Measurements from ENCODE around the gene ST6GALNAC3.

ST6GALNAC3 gene

DNA sequence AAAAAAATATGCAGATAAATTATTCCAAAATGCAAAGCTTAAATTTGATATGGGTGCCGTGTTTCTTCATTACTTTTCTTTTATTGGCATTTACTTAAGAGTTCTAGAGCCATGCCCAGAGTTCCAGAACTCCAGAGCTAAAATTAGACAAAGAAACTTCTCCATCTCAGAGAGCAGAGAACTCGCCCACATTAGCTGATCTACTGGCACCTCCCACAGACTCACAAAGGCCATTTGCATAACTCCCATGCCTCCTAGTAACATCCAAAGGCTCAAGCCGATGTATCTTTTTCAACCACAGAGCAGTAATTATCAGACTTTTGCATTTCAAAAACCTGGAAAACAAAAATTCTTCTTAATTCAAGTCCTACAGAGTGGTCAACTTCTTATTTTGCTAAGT, 468.9 kb downstream of the ST6GALNAC3 start:
- DNase-seq, result no peak

DNA sequence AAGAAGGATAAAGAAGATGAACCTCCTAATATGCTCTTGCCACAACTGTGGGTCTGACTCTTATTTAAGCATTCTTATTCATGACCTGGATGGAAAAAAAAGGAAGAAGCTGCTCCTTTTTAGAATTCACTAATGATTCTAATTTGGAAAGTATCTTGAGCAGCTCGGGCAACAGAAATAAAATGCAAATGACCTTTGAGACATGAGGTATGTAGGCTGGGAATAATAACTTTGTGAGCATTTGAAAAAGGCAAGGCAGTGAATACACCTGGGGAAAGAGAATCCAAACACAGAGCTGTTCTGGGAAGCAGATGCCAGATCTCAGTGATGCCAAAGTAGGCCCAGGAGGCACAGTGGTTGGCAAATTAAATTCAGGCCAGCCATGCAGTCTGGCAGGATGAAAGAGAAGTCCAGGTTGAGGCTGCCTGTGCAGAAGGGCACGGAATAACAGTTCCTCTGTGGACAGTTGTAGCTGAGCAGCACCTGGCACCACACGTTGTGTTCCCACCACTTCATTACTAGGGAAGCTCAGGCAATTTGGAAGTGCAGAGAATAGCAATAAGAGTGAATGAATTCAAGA, 471.9 kb downstream of the ST6GALNAC3 start:
- DNase-seq, result no peak

GRCh38 chr1:76547916-76548315, 473.4 kb downstream of the ST6GALNAC3 start:
- DNase-seq, result no peak

GRCh38 chr1:76548513-76549100, 474.1 kb downstream of the ST6GALNAC3 start:
- DNase-seq, result no peak

DNA sequence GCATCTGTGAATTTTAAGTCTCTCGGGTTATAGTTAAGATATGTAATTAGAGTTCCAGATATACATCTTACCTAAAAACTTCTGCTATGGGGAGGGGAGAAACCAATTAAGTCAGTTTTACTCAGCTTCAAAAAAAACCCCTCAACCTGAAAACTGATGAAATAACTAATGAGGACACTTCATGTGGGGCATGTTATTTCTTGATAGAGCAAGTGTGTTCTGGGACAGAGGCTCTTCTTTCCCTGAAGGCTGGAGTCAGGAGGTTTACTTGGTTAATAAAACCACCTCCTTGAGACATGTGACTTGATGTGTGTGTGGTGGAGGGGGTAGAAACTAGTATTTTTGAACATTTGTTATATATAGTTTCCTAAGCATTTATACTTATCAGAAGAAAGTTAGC, 479.7 kb downstream of the ST6GALNAC3 start:
- no peak for DNase-seq

- no peak for DNase-seq
Observed at GRCh38 chr1:76562292-76562691, 487.7 kb downstream of the ST6GALNAC3 start.

- DNase-seq, result no peak
Observed at GRCh38 chr1:76568573-76569238, 494.2 kb downstream of the ST6GALNAC3 start.

DNA sequence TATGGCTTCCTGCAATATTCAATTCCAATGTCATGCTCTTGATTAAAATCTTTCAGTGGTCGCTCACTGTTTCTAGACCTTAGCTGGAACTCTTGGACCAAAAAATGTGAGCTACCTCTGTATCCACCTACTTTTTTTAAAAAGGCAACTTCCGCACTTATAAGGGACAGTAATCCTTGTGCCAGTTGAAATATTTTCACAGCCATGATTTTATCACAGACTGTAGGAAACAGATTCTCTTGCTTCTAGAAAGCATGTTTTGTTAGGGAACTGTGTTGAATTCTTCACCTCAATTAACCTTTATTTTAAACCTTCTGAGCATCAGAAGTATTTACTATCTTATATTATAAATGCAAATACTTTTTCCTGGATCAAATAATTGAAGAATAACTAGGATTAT, 496.7 kb downstream of the ST6GALNAC3 start:
- DNase-seq, result no peak

GRCh38 chr1:76572229-76572628, 497.7 kb downstream of the ST6GALNAC3 start:
- no peak for DNase-seq

DNA sequence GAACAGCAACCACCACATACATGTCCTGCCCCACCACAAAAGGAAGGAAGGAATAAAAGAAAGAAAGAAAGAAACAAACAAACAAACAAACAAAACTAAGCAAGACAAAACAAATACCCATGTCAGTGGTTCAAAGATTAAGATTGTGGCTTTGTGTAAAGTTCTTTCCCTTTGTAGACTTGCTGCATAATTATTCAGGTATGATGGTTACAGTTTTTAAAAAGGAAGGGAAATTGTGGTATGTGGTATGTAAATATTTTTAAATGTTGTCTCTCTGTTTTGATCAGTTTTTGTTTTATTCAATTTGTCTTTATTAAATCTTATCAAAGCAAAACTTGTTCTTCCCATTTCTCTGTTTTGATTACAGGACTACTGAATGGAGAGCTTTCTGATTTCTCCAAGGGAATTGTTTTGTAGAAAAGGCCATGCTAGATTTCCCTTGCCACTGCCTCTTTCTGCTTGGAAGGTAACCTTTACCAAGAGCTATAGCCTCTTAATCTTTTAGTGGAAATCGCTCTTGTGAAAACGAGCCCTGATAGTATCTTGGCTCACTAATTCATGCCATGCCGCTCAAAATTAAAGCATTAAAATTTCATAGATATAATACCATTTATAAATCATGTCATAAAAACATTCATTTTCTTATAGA, 502.5 kb downstream of the ST6GALNAC3 start:
- DNase-seq, result no peak

DNA sequence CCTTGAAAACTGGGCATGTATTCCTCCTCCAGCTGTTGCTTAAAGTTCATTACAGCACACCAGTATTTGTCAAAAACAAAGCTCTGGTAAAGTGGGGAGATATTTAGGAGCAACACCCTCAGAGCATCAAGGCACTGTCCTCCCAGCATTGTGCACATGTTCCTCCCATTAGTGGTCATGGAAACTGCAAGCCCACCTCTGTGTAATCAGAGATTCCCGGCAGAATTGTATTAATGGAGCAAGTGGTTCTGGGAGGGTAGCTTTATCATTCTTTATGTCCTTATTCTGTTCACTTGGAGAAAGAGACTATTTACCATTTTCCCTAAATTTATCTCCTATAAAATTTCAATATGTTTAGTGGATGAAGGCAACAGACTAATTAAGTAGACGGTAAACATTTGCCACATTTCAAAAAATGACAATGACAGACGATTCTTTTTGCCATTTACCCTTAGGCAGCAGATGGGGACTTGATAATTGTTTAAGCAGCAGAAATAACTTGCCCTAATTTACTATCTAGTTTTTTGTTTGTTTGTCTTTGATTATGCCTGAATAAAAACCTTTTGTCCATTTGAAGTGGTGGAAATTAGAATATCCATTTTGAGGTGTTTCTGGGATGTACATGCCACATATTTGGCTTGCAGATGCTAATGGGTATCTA, 503.1 kb downstream of the ST6GALNAC3 start:
- DNase-seq, result no peak

- no peak for DNase-seq
Observed at GRCh38 chr1:76580206-76580605, 505.7 kb downstream of the ST6GALNAC3 start.

- no peak for DNase-seq
Observed at GRCh38 chr1:76581712-76582111, 507.2 kb downstream of the ST6GALNAC3 start.

DNA sequence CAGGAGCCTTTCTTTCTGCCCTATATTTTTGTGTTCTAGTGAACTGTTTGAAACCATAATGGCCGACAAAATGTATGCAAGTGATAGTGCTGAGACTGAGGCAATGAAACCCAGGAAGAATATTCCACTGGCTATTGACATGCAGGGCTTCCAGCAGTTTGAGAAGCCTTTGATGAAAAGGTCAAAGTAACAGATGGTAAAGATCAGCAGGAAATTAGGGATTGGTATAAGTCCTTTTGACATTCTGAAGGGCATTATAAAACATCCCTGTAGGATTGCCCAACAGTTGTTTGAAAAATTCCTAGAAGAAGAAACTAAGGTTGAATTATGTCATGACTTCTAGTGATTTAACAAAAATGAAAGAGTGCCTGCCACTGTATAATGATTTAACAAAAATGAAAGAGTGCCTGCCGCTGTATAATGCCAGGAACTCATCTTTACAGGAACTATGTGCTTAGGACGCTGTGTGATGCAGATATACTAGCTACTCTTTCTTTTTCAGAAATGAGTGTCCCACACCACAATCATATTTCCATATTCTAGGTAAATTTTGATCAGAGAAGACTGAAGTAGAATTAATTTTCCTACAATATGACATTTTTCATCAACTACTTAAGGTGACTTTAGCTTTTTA, 508.8 kb downstream of the ST6GALNAC3 start:
- DNase-seq, result no peak

DNA sequence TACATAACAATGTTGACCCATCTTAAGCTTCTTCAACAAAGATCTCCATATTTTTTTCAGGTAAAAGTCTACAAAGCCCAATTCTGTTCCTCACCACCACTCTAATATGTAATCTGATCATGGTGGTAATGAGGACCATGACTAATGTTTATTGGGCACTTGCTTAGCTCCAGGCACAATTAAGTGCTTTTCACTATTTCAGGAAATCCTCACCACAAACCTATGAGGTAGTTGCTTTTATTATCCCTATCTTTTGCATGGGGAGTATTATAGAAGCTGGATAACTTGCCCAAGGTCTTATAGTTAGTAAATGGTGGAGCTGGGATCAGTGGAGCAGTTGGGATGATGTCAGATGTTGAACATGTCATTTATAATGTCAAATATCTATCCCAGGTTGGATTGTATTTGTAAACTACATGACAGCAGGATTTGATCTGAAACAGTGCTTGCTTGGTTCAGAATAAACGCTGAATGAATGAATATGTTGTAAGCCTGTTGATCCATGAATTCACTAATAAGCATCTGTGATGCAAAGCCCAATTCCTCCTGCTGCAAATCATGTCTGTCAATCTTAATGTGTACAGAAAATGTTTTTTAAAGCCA, 509.4 kb downstream of the ST6GALNAC3 start:
- DNase-seq, result no peak

- no peak for DNase-seq
Observed at GRCh38 chr1:76585980-76586674, 511.6 kb downstream of the ST6GALNAC3 start.

DNA sequence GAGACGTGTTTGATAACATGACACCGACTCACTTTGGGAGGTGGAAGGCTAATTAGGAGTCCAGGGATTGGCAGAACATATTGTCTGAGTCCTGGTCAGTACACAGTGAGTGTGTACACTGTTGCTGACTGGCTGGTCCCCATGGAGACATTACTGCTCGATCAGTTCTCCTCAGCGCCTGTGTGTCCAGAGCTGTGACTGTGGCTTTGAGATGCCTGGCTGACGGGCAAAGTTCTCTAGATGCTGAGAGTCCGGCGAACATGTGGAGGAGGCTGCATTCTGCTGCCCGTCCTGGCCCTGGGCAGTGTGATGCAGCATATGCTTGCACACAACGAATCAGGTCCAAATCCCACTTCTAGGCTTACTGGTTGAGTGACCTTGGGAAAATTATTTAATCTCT, 512.7 kb downstream of the ST6GALNAC3 start:
- no peak for DNase-seq

DNA sequence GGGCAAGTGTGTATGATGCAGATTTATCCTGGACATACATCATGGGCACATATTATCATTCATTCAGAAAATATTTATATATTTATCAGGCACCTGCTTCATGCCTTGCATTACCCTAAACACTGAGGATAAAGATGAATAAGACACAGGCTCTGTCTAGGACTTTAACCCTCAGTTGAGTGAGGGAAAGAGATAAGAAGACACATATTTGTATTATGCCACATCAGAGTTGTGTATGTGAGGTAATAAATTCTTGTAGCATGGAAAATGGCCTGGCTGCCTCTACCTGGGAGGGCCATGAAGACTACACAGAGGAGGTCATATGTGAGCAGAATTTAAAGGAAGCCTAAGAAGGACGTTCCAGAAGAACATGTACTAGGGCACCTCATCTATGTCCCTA, 516.9 kb downstream of the ST6GALNAC3 start:
- no peak for DNase-seq

- no peak for DNase-seq
Observed at GRCh38 chr1:76591963-76592362, 517.4 kb downstream of the ST6GALNAC3 start.

DNA sequence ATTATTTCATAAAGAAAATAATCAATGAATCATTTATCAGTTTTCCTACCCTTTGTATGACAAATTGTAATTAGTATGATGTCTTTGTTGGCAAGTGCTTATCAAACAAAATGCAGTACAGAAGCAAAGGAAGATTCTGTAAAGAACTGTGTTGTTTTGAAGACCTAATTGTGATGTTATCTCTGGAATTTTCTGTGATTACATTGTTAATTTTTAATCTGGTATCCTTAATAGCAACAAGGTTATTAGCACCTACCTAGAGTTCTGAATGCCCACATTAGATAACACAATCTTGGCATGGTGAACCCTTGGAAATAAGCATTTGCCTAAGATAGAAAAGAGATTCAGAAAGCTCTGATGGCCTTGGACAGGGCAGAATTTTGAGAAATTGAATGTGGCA, 518.6 kb downstream of the ST6GALNAC3 start:
- no peak for DNase-seq

DNA sequence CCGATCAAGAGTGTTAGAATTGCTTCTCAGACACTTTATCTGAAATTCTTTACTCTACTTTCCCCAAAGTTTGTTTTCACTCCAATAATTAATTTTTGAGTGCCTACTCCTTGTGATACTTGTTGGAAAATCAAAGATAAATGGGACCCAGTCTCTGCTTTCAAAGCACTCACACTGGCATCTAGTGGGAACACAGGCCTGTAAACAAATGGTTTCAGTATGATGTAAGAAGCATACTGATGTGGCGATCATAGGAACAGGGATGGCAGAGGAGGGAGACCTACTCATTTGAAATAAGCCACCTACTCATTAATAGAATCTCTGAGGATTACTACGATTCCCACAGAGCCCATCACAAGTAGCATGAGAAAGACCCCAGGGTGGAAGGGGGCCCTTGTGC, 519.1 kb downstream of the ST6GALNAC3 start:
- DNase-seq, result no peak

- no peak for DNase-seq
Observed at GRCh38 chr1:76595024-76595423, 520.5 kb downstream of the ST6GALNAC3 start.

Data from CD4-positive, alpha-beta T cell treated with Interferon alpha-2 for 1 hour (primary cell).